GM12801 (cell line): ENCODE results near the gene ID1.

Source experiments
- CTCF ChIP-seq: IDR thresholded peaks from one replicate; pipeline ENCODE4 v1.5.1; 2011; ENCODE audit warnings: control low read depth; ENCODE audit not compliant: insufficient read length; ENCODE audit errors: extremely low read depth

ID1 gene

GRCh38 chr20:31602779-31603441 lies 2.2 kb upstream of the ID1 start:
- TF ChIP-seq CTCF: no peak

GRCh38 chr20:31603822-31604566 lies 1.1 kb upstream of the ID1 start:
- TF ChIP-seq CTCF: no peak

GRCh38 chr20:31604567-31605030 lies 490 bp upstream of the ID1 start:
- no peak for TF ChIP-seq CTCF

GRCh38 chr20:31605902-31606803 lies 1.1 kb downstream of the ID1 start:
- no peak for TF ChIP-seq CTCF

- no peak for TF ChIP-seq CTCF
Observed at GRCh38 chr20:31606804-31607639, 1.9 kb downstream of the ID1 start.

GRCh38 chr20:31607640-31608250 lies 2.7 kb downstream of the ID1 start:
- no peak for TF ChIP-seq CTCF
